RWPE2 (cell line): ENCODE data around the gene CELA3B.
"Not testable (repeated sequence)": the region's sequence is repeated elsewhere in the genome, so short reads cannot be mapped to it uniquely, and the experiment has no call there.

Experiments used
- ATAC-seq: fragments of 200-7000 bp; cut with Tn5 transposase; 3 replicates; pipeline ENCODE4 v1.9.1; 2021; ENCODE audit warnings: low read depth
- DNase-seq: peaks from one replicate; pipeline ENCODE4 v3.0.0-alpha.2; 2020; ENCODE audit warnings: low spot score
- H3K27ac ChIP-seq: fragments of 450-650 bp; 2 replicates; pipeline ENCODE4 v1.5.1; 2017; ENCODE audit warnings: mild to moderate bottlenecking; ENCODE audit not compliant: poor library complexity, severe bottlenecking
- H3K27me3 ChIP-seq: fragments of 250-450 bp; sonication (Bioruptor Pico); 2 replicates; pipeline ENCODE4 v1.5.1; 2021; ENCODE audit warnings: mild to moderate bottlenecking, moderate library complexity; ENCODE audit not compliant: insufficient read depth, poor library complexity, severe bottlenecking
- H3K36me3 ChIP-seq: fragments of 250-450 bp; sonication (Bioruptor Pico); 2 replicates; pipeline ENCODE4 v1.5.1; 2020; ENCODE audit warnings: low read depth, mild to moderate bottlenecking, moderate library complexity
- H3K4me1 ChIP-seq: fragments of 250-450 bp; sonication (Bioruptor Pico); 2 replicates; pipeline ENCODE4 v1.5.1; 2021; ENCODE audit warnings: mild to moderate bottlenecking, moderate library complexity; ENCODE audit not compliant: insufficient read depth, poor library complexity, severe bottlenecking
- H3K4me3 ChIP-seq: fragments of 250-450 bp; sonication (Bioruptor Pico); 2 replicates; pipeline ENCODE4 v1.5.1; 2021; ENCODE audit warnings: mild to moderate bottlenecking, moderate library complexity; ENCODE audit not compliant: severe bottlenecking
- H3K9me3 ChIP-seq: fragments of 250-450 bp; sonication (Bioruptor Pico); 2 replicates; pipeline ENCODE4 v1.5.1; 2021; ENCODE audit warnings: mild to moderate bottlenecking, moderate library complexity; ENCODE audit not compliant: severe bottlenecking
- TF ChIP-seq, protein P1 (sequence below): fragments of 450-650 bp; IDR thresholded peaks from one replicate; pipeline ENCODE4 v1.5.1; 2017; ENCODE audit warnings: mild to moderate bottlenecking, moderate library complexity; ENCODE audit not compliant: poor library complexity, severe bottlenecking

The CELA3B gene

GRCh38 chr1:21966247-21967000 lies 10.4 kb upstream of the CELA3B start:
- Histone ChIP-seq H3K4me1 (peaks cover 14% of the 10 kb centered on the region), H3K4me3 (no peak overlapping the region), H3K9me3 (no peaks in the 10 kb centered on the region), H3K27ac (peak overlapping the region; percentile 11), H3K36me3 (no peaks in the 10 kb centered on the region), H3K27me3 (no peaks in the 10 kb centered on the region)
- TF ChIP-seq, protein P1, sequence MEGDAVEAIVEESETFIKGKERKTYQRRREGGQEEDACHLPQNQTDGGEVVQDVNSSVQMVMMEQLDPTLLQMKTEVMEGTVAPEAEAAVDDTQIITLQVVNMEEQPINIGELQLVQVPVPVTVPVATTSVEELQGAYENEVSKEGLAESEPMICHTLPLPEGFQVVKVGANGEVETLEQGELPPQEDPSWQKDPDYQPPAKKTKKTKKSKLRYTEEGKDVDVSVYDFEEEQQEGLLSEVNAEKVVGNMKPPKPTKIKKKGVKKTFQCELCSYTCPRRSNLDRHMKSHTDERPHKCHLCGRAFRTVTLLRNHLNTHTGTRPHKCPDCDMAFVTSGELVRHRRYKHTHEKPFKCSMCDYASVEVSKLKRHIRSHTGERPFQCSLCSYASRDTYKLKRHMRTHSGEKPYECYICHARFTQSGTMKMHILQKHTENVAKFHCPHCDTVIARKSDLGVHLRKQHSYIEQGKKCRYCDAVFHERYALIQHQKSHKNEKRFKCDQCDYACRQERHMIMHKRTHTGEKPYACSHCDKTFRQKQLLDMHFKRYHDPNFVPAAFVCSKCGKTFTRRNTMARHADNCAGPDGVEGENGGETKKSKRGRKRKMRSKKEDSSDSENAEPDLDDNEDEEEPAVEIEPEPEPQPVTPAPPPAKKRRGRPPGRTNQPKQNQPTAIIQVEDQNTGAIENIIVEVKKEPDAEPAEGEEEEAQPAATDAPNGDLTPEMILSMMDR = no peak
- ATAC-seq (peak; percentile 82), DNase-seq (no peak)

GRCh38 chr1:21967216-21967615 lies 9.6 kb upstream of the CELA3B start:
- H3K36me3 ChIP-seq, H3K4me3 ChIP-seq, H3K9me3 ChIP-seq, ATAC-seq, H3K27me3 ChIP-seq, H3K27ac ChIP-seq, DNase-seq: not testable (repeated sequence)
- H3K4me1 ChIP-seq = peaks cover 14% of the 10 kb centered on the region

DNA sequence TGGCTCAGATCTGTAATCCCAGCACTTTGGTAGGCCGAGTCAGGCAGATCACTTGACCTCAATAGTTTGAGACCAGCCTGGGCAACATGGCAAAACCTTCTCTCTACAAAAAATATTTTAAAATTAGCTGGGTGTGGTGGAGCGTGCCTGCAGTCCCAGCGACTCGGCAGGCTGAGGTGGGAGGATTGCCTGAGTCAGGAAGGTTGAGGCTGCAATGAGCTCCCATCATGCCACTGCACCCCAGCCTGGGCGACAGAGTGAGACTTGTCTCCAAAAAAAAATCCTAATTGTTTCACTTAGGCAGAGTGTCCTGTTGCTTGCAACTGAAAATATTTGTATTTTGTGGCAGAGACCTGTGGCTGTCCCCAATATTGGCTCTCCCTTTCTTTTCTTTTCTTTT lies 7.8 kb upstream of the CELA3B start:
- H3K36me3 ChIP-seq, H3K9me3 ChIP-seq, ATAC-seq, H3K4me3 ChIP-seq, DNase-seq, H3K27me3 ChIP-seq, H3K27ac ChIP-seq: not testable (repeated sequence)
- peaks cover 14% of the 10 kb centered on the region for H3K4me1 ChIP-seq

- H3K4me1 ChIP-seq = peaks cover 13% of the 10 kb centered on the region
- not testable (repeated sequence) for H3K9me3 ChIP-seq, H3K36me3 ChIP-seq, H3K4me3 ChIP-seq, H3K27me3 ChIP-seq, DNase-seq, ATAC-seq, H3K27ac ChIP-seq
Observed at GRCh38 chr1:21970523-21970922, 6.3 kb upstream of the CELA3B start.

DNA sequence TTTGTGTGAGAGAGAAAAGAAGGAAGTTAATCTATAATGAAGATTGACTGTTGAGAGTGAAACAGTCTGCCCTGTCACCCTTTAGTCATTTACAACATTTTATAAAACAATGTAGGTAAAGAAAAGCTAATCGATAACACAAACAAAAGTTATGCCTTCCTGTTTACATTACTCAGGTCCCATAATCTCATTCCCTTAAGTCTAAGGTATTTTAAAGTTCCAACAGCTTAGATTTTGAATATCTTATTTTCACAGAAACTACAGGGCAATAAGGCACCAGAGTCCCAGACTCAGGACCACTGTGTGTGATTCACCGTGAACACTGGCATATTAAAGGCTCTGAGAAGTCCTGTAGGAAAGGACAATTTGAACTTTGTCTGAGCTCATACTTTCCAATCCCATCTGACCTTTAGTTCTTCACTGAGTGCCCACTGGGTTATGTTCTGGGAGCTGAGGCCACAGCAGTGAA lies 3.8 kb upstream of the CELA3B start:
- H3K36me3 ChIP-seq, DNase-seq, H3K4me1 ChIP-seq, H3K4me3 ChIP-seq, H3K27ac ChIP-seq, H3K27me3 ChIP-seq, H3K9me3 ChIP-seq, ATAC-seq: not testable (repeated sequence)

DNA sequence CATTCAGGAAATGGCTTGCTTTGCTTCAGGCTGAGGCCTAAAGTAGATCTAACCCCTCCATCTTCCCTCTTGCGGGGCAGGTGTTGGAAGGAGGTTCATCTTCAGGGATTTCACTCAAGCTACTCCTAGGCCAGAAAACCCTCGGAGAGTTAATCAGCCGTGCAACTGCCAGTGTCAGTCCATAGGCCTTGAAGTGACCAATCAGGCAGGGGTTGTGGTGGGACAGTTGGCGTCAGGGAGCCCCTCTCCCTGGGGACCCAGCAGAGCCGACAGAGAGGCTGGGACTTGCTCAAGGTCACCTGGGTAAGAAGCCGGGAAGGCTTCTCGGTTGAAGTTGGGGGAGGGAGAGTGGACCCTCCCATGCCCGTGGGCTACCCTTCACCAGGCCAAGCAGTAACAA lies 2.9 kb upstream of the CELA3B start:
- not testable (repeated sequence) for H3K9me3 ChIP-seq, H3K4me3 ChIP-seq, H3K27ac ChIP-seq, H3K36me3 ChIP-seq, DNase-seq, H3K4me1 ChIP-seq, H3K27me3 ChIP-seq, ATAC-seq

DNA sequence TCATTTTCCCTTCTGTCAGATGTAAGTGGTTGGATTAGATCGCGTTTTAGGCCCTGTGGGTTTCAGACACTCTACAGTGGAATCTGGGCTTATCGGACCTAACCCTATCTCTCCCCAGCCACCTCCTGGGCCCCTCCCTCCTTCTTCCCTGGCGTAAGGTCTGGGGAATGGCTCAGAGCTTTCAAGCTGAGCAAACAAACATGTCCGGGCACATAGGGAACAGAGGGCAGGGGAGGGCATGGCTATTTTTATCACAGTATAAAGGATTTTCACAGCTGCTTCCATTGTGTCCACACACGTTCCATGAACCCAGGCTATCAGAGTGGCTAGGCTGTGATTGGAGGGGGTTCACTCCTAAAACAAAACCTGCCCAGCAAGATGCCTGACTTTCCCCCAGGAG lies 2.1 kb upstream of the CELA3B start:
- H3K4me1 ChIP-seq, DNase-seq, H3K27me3 ChIP-seq, H3K27ac ChIP-seq, H3K36me3 ChIP-seq, H3K4me3 ChIP-seq, H3K9me3 ChIP-seq: not testable (repeated sequence)
- peak; percentile 98 for ATAC-seq

DNA sequence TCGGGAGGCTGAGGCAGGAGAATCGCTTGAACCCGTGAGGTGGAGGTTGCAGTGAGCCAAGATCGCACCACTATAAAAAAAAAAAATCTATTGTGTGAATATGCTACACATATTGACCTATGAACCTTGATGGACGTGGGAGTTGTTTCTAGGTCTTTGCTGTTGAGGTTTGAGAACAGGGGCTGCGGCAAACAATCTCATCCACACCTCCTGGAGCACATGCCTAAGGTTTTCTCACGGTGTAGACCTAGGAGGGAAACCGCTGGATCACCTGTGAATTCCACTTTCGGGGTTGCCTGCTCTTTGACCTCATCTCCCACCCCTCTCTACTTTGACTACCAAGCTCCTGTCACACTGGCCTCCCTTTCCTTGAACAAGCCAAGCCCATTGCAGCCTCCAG lies 1.5 kb upstream of the CELA3B start:
- not testable (repeated sequence) for H3K27me3 ChIP-seq, ATAC-seq, H3K4me1 ChIP-seq, DNase-seq, H3K4me3 ChIP-seq, H3K27ac ChIP-seq, H3K36me3 ChIP-seq, H3K9me3 ChIP-seq

DNA sequence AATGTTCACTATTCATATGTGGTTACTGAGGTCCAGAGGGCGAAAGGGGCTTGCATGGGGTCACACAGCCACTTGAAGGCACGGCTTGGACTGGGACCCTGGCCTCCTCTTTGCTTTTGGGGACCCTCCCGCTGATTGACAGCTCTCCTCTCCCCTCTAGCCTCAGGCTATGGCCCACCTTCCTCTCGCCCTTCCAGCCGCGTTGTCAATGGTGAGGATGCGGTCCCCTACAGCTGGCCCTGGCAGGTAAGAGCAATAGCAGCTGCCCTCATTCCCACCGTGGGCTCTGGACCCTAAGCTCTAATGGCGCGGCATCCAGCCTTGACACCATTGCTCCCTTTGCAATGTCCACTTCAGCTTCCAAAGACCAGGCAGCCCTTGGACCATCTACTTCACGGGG lies 1.4 kb downstream of the CELA3B start:
- H3K4me3 ChIP-seq, H3K27me3 ChIP-seq, DNase-seq, H3K36me3 ChIP-seq, H3K9me3 ChIP-seq, H3K4me1 ChIP-seq, H3K27ac ChIP-seq, ATAC-seq: not testable (repeated sequence)

DNA sequence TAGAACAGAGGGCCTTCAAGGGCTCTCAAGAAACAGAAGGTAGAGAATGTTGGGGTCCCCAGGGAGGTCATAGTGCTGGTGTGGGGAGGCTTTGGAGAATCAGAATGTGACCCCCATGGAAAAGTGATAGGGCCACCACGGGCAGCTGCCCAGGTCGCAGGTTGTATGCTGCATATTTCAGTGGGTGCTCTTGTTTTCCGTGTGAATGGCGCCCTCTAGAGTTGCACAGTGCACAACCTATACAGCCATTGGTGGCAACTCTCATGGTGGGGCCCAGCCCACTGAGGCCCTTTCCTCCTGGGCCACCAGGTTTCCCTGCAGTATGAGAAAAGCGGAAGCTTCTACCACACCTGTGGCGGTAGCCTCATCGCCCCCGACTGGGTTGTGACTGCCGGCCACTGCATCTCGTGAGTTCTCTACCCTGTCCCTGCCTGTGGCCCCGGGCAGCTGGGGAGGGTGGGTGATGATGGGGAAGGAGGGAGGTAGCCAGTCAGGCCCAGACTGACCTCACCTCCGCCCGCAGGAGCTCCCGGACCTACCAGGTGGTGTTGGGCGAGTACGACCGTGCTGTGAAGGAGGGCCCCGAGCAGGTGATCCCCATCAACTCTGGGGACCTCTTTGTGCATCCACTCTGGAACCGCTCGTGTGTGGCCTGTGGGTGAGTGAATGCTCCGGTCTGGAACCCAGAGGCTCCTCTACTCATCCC lies 3.8 kb downstream of the CELA3B start:
- not testable (repeated sequence) for ATAC-seq

More for the DNA sequence above, 3.8 kb downstream of the CELA3B start:
- not testable (repeated sequence) for H3K27ac ChIP-seq, H3K27me3 ChIP-seq, H3K36me3 ChIP-seq, H3K9me3 ChIP-seq, H3K4me3 ChIP-seq, H3K4me1 ChIP-seq, DNase-seq
